ENCODE results near the gene HNRNPUL1. TPM values are rescaled to one million over a fixed set of nuclear protein-coding genes. Genes with fewer than 3 reads are reported as not detected.

The HNRNPUL1 gene
- total and polyA plus RNA-seq, 2 of the 8 experiments (the other 6 are each of a cell fraction or from before 2014, with no cell fraction given): 99.5 to 264 TPM

DNA sequence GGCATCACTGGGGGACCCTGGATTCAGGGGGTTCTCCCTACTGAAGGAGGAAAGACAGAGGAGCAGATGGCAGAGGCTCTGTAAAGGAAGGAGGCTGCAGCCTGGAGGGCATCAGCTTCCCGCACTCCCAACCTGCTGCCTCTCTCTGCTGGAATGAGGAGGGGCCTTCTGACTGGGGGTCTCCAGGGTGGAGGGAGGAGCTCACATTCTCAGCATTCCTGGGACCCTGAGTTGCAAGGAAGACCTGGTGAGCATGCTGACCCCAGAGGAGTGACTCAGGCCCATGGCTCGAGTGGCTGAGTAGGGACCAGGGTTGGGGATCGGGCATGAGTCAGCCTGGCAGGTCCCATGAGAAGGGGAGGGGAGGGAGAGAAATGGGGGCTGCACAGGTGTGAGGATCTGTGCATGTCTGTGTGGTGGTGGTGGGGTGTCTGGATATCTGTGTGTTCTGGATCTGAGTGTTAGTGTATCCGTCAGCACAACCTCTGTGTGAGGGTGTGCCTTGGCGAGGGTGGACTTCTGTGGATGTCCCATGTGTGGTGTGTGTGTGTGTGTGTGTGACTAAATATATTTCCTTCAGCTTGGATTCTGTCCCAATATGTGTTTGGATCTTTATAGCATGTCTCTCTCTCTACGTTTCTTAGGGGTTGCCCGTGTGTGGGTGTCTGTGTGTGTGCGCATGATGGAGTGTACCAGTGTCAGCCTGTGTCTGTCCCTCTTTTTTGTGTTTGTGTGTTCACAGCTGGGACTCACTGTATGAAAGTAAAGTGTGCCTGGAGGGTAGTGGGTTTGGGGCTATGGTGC, 40.5 kb upstream of the HNRNPUL1 start:
- Histone ChIP-seq H3K23ac (ENCODE audit: insufficient read length) (no peak overlapping the region), H3K27ac (ENCODE audit: low read depth, low read length) (peak overlapping the region; percentile 40; the same call in 1 of the 2 replicates), H2AFZ (ENCODE audit: low read length) (no peak overlapping the region), H2BK20ac (ENCODE audit: low read length) (peak overlapping the region; percentile 100), H3K4me1 (replicated peaks in 1 of 4; ENCODE audit: control insufficient read depth in 3 of 4, insufficient read depth in 4 of 4, low read length in 3 of 4) (peaks cover 8 to 31% (median 22%) of the 10 kb centered on the region in 4 experiments), H3K79me1 (ENCODE audit: low read depth, low read length) (peaks cover 7% of the 10 kb centered on the region), H3K27me3 (replicated peaks in 1 of 4; ENCODE audit: control insufficient read depth in 3 of 4, extremely low read depth in 1 of 4, insufficient read depth in 3 of 4, low read length in 3 of 4) (no peaks in the 10 kb centered on the region), H2BK15ac (ENCODE audit: low read length) (peak overlapping the region; percentile 84), H3K4ac (replicated peaks; ENCODE audit: insufficient read length, low read depth, low read length) (no peak overlapping the region), H4K5ac (ENCODE audit: insufficient read length, low read depth, low read length) (peak overlapping the region; percentile 44), H2BK12ac (ENCODE audit: low read depth, low read length) (peak overlapping the region; percentile 99), H4K91ac (replicated peaks; ENCODE audit: insufficient read length, low read length) (peak overlapping the region; percentile 93), H3K23me2 (ENCODE audit: low read depth, low read length) (peaks cover 12% of the 10 kb centered on the region), H3K4me3 (ENCODE audit: extremely low read depth in 1 of 4, insufficient read depth in 2 of 4, low read depth in 3 of 4, low read length in 4 of 4) (peak overlapping the region in 1 of 4 experiments; percentile 22; a peak in 1 of 8 replicates), H3K9ac (replicated peaks in 1 of 4; ENCODE audit: extremely low read depth in 1 of 4, low read depth in 3 of 4, low read length in 3 of 4) (peak overlapping the region in 3 of 4 experiments; percentile 4 to 7 (median 4); a peak in 4 of 7 replicates), H2BK120ac (replicated peaks; ENCODE audit: low read depth, low read length) (peak overlapping the region; percentile 7), H3K36me3 (ENCODE audit: control insufficient read depth in 2 of 4, insufficient read depth in 4 of 4, low read length in 3 of 4) (peaks cover 0 to 19% (median 3%) of the 10 kb centered on the region in 4 experiments; a peak in 4 of 8 replicates), H2AK5ac (ENCODE audit: low read depth, low read length) (peak overlapping the region; percentile 98), H3K14ac (ENCODE audit: insufficient read length) (no peak overlapping the region), H4K20me1 (replicated peaks in 1 of 2; ENCODE audit: control insufficient read depth in 1 of 2, insufficient read depth in 2 of 2, low read length in 2 of 2) (no peaks in the 10 kb centered on the region), H4K8ac (ENCODE audit: extremely low read depth, insufficient read depth, low read length) (peak overlapping the region; percentile 41), H3K4me2 (ENCODE audit: insufficient read depth in 1 of 2, low read depth in 2 of 2, low read length in 2 of 2) (peak overlapping the region; percentile 45 to 61), H3K18ac (ENCODE audit: extremely low read depth, low read length) (peak overlapping the region; percentile 89), H3K9me3 (ENCODE audit: insufficient read depth in 2 of 2, low read depth in 1 of 2, low read length in 1 of 2) (no peaks in the 10 kb centered on the region), H2BK5ac (ENCODE audit: low read depth, low read length) (peak overlapping the region; percentile 94), H3K79me2 (ENCODE audit: control insufficient read depth in 1 of 2, insufficient read depth in 2 of 2, low read length in 2 of 2) (peaks cover 0 to 22% of the 10 kb centered on the region in 2 experiments; a peak in 2 of 4 replicates), H3K56ac (replicated peaks; ENCODE audit: insufficient read length, low read depth, low read length) (no peak overlapping the region)
- peak; percentile 67 to 84 for DNase-seq (ENCODE audit: low read depth in 1 of 2, low spot score in 2 of 2)
- CTCF ChIA-PET (ENCODE audit: partially characterized antibody): interaction anchor here (0.7 to 2.0 kb wide), 6 partner anchors 20 to 79 kb away, joined by 3 to 15 read pairs (median 3); no protein-coding TSS in a partner anchor
- POLR2A ChIA-PET (ENCODE audit: partially characterized antibody): interaction anchor here (0.7 to 4.7 kb wide), 10 partner anchors 13 to 648 kb away, joined by 3 to 66 read pairs (median 4); partner anchors contain the start of genes CYP2S1 and HNRNPUL1
- WGBS, 2 experiments (ENCODE audit: extremely low coverage in 1 of 2, insufficient coverage in 1 of 2, insufficient read length in 1 of 2, insufficient replicate concordance in 2 of 2, low coverage in 1 of 2, low lambda C conversion rate in 2 of 2, missing lambda C conversion rate in 1 of 2): 72% methylated on average over 8 of the region's 8 CpGs; no CpG with 5 or more reads in 1 of the 2 experiments
- no peak for FAIRE-seq
- TF ChIP-seq POLR2A (IDR thresholded peaks at IDR 0.05; ENCODE audit: control extremely low read depth in 1 of 2, low read depth in 2 of 2, low read length in 2 of 2) (peak in 1 of 2 experiments; percentile 70; a peak in 2 of 3 replicates), BCL11A (IDR thresholded peaks at IDR 0.05; ENCODE audit: low read depth in 2 of 2, low read length in 2 of 2) (no peak), EGR1 (IDR thresholded peaks at IDR 0.05; ENCODE audit: borderline replicate concordance, low read depth, low read length) (no peak), EP300 (IDR thresholded peaks at IDR 0.05; ENCODE audit: borderline replicate concordance in 1 of 2, low read depth in 2 of 2, low read length in 2 of 2) (peak in 1 of 2 experiments; percentile 83; a peak in 1 of 3 replicates), GTF2F1 (IDR thresholded peaks at IDR 0.05; ENCODE audit: borderline replicate concordance, low read depth, low read length) (no peak), YY1 (IDR thresholded peaks at IDR 0.05; ENCODE audit: low read depth, low read length) (no peak), CHD1 (IDR thresholded peaks at IDR 0.05; ENCODE audit: low read depth, low read length) (no peak), ASH2L (IDR thresholded peaks at IDR 0.05; ENCODE audit: low read length) (no peak)
- TF ChIP-seq, protein P1, sequence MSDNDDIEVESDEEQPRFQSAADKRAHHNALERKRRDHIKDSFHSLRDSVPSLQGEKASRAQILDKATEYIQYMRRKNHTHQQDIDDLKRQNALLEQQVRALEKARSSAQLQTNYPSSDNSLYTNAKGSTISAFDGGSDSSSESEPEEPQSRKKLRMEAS (IDR thresholded peaks at IDR 0.05): peak; percentile 72; the same call in 1 of the 2 replicates
- TF ChIP-seq, protein P2, sequence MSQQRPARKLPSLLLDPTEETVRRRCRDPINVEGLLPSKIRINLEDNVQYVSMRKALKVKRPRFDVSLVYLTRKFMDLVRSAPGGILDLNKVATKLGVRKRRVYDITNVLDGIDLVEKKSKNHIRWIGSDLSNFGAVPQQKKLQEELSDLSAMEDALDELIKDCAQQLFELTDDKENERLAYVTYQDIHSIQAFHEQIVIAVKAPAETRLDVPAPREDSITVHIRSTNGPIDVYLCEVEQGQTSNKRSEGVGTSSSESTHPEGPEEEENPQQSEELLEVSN (IDR thresholded peaks at IDR 0.05): 0 out of 2 replicates have a peak, but pooled peaks have one; percentile 17
